SK-N-SH treated with all-trans-retinoic acid at 6 μM for 48 hours (cell line): ENCODE measurements around the gene FRYL.
"Not testable (repeated sequence)": the region's sequence is repeated elsewhere in the genome, so short reads cannot be mapped to it uniquely, and the experiment has no call there.

ENCODE experiments used
- ATAC-seq: fragments of 200-7000 bp; cut with Tn5 transposase; 3 replicates; pipeline ENCODE4 v1.9.1; 2020; ENCODE audit warnings: mild to moderate bottlenecking, moderate library complexity
- ARNTL ChIP-seq: fragments of 450-650 bp; formaldehyde crosslinking; IDR thresholded peaks from 2 replicates; pipeline ENCODE4 v1.5.0; 2020; ENCODE audit warnings: low read depth, mild to moderate bottlenecking, moderate library complexity, borderline replicate concordance
- BACH2 ChIP-seq: fragments of 250-450 bp; sonication (Bioruptor Pico); IDR thresholded peaks from 2 replicates; pipeline ENCODE4 v1.9.0; 2021; ENCODE audit warnings: mild to moderate bottlenecking, borderline replicate concordance
- ESRRG ChIP-seq: fragments of 250-450 bp; sonication (Bioruptor Pico); IDR thresholded peaks from 2 replicates; pipeline ENCODE4 v1.6.1; 2021; ENCODE audit warnings: mild to moderate bottlenecking
- GLIS3 ChIP-seq: fragments of 250-450 bp; sonication (Bioruptor Pico); IDR thresholded peaks from 2 replicates; pipeline ENCODE4 v1.5.0; 2020; ENCODE audit warnings: mild to moderate bottlenecking, moderate library complexity
- OSR1 ChIP-seq: fragments of 250-450 bp; sonication (Bioruptor Pico); IDR thresholded peaks from 2 replicates; pipeline ENCODE4 v1.8.0; 2022; ENCODE audit warnings: moderate library complexity, mild to moderate bottlenecking, inconsistent platforms
- PPARA ChIP-seq: fragments of 250-450 bp; sonication (Bioruptor Pico); IDR thresholded peaks from 2 replicates; pipeline ENCODE4 v1.5.0; 2020; ENCODE audit warnings: mild to moderate bottlenecking, borderline replicate concordance
- RARB ChIP-seq: fragments of 250-450 bp; sonication (Bioruptor Pico); IDR thresholded peaks from 2 replicates; pipeline ENCODE4 v1.8.0; 2021; ENCODE audit warnings: mild to moderate bottlenecking, moderate library complexity
- ZC3H10 ChIP-seq: fragments of 250-450 bp; sonication (Bioruptor Pico); IDR thresholded peaks from 2 replicates; pipeline ENCODE4 v1.5.1; 2021; ENCODE audit warnings: mild to moderate bottlenecking, moderate library complexity
- ZFP3 ChIP-seq: fragments of 250-450 bp; sonication (Bioruptor Pico); IDR thresholded peaks from 2 replicates; pipeline ENCODE4 v1.5.0; 2020; ENCODE audit warnings: mild to moderate bottlenecking, moderate library complexity
- ZFP30 ChIP-seq: fragments of 450-650 bp; formaldehyde crosslinking; IDR thresholded peaks from 2 replicates; pipeline ENCODE4 v1.5.0; 2022; ENCODE audit warnings: mild to moderate bottlenecking, moderate library complexity
- ZNF565 ChIP-seq: fragments of 450-650 bp; formaldehyde crosslinking; conservative IDR thresholded peaks from 2 replicates; pipeline ENCODE4 v1.5.0; 2020; ENCODE audit warnings: low read depth, mild to moderate bottlenecking, moderate library complexity
- TF ChIP-seq, protein P1 (sequence below): fragments of 250-450 bp; sonication (Bioruptor Pico); IDR thresholded peaks from 2 replicates; pipeline ENCODE4 v1.8.0; 2020; ENCODE audit warnings: mild to moderate bottlenecking, moderate library complexity, borderline replicate concordance
- TF ChIP-seq, protein P2 (sequence below): fragments of 250-450 bp; sonication (Bioruptor Pico); IDR thresholded peaks from 2 replicates; pipeline ENCODE4 v1.8.0; 2021; ENCODE audit warnings: low read depth, mild to moderate bottlenecking, moderate library complexity, borderline replicate concordance
- TF ChIP-seq, protein P3 (sequence below): fragments of 250-450 bp; sonication (Bioruptor Pico); IDR thresholded peaks from 2 replicates; pipeline ENCODE4 v1.5.1; 2021; ENCODE audit warnings: mild to moderate bottlenecking, moderate library complexity
- TF ChIP-seq, protein P4 (sequence below): fragments of 250-450 bp; sonication (Bioruptor Pico); IDR thresholded peaks from 2 replicates; pipeline ENCODE4 v1.5.0; 2020; ENCODE audit warnings: mild to moderate bottlenecking, moderate library complexity
- TF ChIP-seq, protein P5 (sequence below): fragments of 250-450 bp; sonication (Bioruptor Pico); IDR thresholded peaks from 2 replicates; pipeline ENCODE4 v1.5.1; 2020; ENCODE audit warnings: low read depth, mild to moderate bottlenecking, moderate library complexity

The FRYL gene

DNA sequence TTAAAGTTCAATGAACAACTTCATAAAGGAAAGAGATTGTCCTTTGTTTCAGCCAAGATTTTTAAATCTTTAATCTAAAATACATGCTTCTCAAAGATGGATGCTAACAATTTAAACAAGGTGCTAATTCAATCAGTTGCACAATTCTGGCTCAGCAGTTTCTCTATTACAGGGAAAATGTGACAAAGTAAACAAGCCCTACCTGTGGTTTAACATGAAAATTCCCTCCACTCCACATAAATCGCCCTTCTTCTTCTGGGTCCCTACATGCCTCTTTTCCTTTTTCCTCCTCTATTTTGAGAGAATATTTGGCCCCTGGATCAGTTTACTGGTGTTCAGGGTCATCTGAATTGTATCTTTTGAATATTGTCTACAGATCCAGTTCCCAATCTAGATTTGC is 80.6 kb downstream of the FRYL start:
- ATAC-seq = peak; percentile 24
- TF ChIP-seq RARB (CRISPR knock-in tag) (no peak), ARNTL (no peak), GLIS3 (no peak), ZC3H10 (CRISPR knock-in tag) (no peak), OSR1 (CRISPR knock-in tag) (no peak), ZNF565 (no peak), PPARA (CRISPR knock-in tag) (no peak), ESRRG (CRISPR knock-in tag) (no peak)
- TF ChIP-seq, protein P1, sequence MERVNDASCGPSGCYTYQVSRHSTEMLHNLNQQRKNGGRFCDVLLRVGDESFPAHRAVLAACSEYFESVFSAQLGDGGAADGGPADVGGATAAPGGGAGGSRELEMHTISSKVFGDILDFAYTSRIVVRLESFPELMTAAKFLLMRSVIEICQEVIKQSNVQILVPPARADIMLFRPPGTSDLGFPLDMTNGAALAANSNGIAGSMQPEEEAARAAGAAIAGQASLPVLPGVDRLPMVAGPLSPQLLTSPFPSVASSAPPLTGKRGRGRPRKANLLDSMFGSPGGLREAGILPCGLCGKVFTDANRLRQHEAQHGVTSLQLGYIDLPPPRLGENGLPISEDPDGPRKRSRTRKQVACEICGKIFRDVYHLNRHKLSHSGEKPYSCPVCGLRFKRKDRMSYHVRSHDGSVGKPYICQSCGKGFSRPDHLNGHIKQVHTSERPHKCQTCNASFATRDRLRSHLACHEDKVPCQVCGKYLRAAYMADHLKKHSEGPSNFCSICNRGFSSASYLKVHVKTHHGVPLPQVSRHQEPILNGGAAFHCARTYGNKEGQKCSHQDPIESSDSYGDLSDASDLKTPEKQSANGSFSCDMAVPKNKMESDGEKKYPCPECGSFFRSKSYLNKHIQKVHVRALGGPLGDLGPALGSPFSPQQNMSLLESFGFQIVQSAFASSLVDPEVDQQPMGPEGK (CRISPR knock-in tag) = no peak
- TF ChIP-seq, protein P2, sequence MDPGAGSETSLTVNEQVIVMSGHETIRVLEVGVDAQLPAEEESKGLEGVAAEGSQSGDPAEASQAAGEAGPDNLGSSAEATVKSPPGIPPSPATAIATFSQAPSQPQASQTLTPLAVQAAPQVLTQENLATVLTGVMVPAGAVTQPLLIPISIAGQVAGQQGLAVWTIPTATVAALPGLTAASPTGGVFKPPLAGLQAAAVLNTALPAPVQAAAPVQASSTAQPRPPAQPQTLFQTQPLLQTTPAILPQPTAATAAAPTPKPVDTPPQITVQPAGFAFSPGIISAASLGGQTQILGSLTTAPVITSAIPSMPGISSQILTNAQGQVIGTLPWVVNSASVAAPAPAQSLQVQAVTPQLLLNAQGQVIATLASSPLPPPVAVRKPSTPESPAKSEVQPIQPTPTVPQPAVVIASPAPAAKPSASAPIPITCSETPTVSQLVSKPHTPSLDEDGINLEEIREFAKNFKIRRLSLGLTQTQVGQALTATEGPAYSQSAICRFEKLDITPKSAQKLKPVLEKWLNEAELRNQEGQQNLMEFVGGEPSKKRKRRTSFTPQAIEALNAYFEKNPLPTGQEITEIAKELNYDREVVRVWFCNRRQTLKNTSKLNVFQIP (CRISPR knock-in tag) = no peak
- TF ChIP-seq, protein P3, sequence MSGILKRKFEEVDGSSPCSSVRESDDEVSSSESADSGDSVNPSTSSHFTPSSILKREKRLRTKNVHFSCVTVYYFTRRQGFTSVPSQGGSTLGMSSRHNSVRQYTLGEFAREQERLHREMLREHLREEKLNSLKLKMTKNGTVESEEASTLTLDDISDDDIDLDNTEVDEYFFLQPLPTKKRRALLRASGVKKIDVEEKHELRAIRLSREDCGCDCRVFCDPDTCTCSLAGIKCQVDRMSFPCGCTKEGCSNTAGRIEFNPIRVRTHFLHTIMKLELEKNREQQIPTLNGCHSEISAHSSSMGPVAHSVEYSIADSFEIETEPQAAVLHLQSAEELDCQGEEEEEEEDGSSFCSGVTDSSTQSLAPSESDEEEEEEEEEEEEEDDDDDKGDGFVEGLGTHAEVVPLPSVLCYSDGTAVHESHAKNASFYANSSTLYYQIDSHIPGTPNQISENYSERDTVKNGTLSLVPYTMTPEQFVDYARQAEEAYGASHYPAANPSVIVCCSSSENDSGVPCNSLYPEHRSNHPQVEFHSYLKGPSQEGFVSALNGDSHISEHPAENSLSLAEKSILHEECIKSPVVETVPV (CRISPR knock-in tag) = no peak
- TF ChIP-seq, protein P4, sequence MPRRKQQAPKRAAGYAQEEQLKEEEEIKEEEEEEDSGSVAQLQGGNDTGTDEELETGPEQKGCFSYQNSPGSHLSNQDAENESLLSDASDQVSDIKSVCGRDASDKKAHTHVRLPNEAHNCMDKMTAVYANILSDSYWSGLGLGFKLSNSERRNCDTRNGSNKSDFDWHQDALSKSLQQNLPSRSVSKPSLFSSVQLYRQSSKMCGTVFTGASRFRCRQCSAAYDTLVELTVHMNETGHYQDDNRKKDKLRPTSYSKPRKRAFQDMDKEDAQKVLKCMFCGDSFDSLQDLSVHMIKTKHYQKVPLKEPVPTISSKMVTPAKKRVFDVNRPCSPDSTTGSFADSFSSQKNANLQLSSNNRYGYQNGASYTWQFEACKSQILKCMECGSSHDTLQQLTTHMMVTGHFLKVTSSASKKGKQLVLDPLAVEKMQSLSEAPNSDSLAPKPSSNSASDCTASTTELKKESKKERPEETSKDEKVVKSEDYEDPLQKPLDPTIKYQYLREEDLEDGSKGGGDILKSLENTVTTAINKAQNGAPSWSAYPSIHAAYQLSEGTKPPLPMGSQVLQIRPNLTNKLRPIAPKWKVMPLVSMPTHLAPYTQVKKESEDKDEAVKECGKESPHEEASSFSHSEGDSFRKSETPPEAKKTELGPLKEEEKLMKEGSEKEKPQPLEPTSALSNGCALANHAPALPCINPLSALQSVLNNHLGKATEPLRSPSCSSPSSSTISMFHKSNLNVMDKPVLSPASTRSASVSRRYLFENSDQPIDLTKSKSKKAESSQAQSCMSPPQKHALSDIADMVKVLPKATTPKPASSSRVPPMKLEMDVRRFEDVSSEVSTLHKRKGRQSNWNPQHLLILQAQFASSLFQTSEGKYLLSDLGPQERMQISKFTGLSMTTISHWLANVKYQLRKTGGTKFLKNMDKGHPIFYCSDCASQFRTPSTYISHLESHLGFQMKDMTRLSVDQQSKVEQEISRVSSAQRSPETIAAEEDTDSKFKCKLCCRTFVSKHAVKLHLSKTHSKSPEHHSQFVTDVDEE (CRISPR knock-in tag) = no peak

DNA sequence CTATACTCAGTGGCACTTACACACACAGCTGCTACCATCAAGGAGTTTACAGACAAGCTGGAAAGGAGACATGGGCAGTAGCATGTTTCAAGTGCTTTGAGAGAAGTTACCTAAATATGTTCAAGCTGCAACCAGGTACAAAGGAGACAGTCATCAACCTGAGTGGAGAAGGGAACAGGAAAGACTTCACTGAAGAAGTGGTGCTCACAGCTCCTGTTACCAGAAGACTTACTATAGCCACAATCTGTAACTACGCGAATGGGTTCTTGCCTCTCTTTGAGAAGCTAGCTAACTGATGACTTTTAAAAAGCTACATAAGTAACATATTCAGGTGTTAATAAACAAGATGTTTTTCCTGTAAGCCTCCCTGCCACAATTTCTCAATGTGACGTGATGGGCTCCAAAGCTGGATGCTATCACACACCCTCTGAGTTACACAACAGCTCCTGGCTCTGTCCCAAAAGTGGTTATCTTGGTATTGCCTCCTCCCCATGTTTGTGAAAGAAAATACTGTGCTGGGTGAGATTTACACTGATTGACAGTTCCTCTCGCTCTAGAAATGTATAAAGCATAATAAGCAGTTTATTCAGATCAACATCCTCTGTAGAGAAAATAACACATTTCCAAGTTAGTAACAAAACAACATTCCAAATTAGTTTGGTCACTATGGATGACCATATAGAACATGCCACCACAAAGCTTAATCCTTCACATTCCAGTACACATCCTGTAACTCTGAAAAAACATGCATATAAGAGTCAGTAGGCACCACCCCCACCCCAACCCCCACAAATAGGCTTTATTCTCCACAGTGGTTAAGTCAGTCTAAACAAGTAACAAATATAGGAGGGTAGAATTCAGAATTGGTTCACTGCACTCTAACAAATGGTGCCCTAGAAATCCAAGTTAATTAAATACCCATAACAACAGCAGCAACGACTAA is 81.8 kb downstream of the FRYL start:
- ATAC-seq = peak; percentile 58
- TF ChIP-seq, protein P5, sequence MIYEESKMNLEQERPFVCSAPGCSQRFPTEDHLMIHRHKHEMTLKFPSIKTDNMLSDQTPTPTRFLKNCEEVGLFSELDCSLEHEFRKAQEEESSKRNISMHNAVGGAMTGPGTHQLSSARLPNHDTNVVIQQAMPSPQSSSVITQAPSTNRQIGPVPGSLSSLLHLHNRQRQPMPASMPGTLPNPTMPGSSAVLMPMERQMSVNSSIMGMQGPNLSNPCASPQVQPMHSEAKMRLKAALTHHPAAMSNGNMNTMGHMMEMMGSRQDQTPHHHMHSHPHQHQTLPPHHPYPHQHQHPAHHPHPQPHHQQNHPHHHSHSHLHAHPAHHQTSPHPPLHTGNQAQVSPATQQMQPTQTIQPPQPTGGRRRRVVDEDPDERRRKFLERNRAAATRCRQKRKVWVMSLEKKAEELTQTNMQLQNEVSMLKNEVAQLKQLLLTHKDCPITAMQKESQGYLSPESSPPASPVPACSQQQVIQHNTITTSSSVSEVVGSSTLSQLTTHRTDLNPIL (CRISPR knock-in tag) = no peak
- no peak for TF ChIP-seq BACH2
- TF ChIP-seq ZFP3 (CRISPR knock-in tag) = no peak
- TF ChIP-seq, protein P1 (CRISPR knock-in tag) = no peak
- TF ChIP-seq, protein P3 (CRISPR knock-in tag) = no peak
- TF ChIP-seq GLIS3 = no peak
- TF ChIP-seq ZNF565 = no peak
- no peak for TF ChIP-seq ZFP30 (CRISPR knock-in tag)
- TF ChIP-seq OSR1 (CRISPR knock-in tag) = no peak

DNA sequence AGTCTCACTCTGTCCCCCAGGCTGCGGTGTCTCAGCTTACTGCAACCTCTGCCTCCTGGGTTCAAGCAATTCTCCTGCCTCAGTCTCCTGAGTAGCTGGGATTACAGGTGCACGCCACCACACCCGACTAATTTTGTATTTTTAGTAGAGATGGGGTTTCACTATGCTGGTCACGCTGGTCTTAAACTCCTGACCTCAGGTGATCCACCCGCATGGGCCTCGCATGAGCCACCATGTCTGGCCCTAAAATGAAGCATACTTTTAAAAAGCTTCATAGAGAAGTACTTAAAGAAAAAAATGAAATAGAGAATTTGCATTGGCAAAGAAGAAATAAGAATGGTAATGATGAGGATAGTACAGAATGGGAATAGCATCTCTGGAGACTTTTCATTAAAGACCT is 82.6 kb downstream of the FRYL start:
- not testable (repeated sequence) for ATAC-seq
